BJ (cell line): ENCODE results near the gene SSR3. TPM values are rescaled to one million over a fixed set of nuclear protein-coding genes. Genes with fewer than 3 reads are reported as not detected.

Experiments
- CTCF ChIA-PET: fragments of 350-600 bp; formaldehyde crosslinking; extraction: SDS; loops from one replicate; lab custom pipeline; 2021; ENCODE audit warnings: antibody characterized with exemption, inconsistent platforms; lab: Yijun Ruan, JAX
- POLR2A ChIA-PET: fragments of 300-600 bp; sonication (Branson Sonifier 250); formaldehyde crosslinking; extraction: SDS; loops from one replicate; lab custom pipeline; 2021; ENCODE audit warnings: antibody characterized with exemption; lab: Charles Lee
- DNase-seq: peaks from one replicate; pipeline ENCODE4 v3.0.0-alpha.2; 2011; ENCODE audit warnings: low read depth
- H3K27me3 ChIP-seq: 2 replicates; pipeline ENCODE4 v1.6.0; 2011; ENCODE audit warnings: low read length; ENCODE audit not compliant: control insufficient read depth, insufficient read depth
- H3K36me3 ChIP-seq: 2 replicates; pipeline ENCODE4 v1.5.1; 2011; ENCODE audit warnings: low read length; ENCODE audit not compliant: control insufficient read depth, insufficient read depth
- H3K4me3 ChIP-seq: 2 replicates; pipeline ENCODE4 v1.5.1; 2011; ENCODE audit warnings: low read depth, mild to moderate bottlenecking, control low read depth, low read length
- CTCF ChIP-seq: IDR thresholded peaks from 2 replicates; pipeline ENCODE4 v1.5.1; 2011; ENCODE audit warnings: low read depth, mild to moderate bottlenecking, control low read depth, inconsistent platforms, low read length, moderate library complexity; ENCODE audit not compliant: insufficient read depth
- polyA plus RNA-seq: library from polyadenylated mRNA; depleted of rRNA; stranded (reverse); fragments of >200 nt; gene quantifications from 2 replicates; pipeline ENCODE4 v1.2.3, GENCODE V29; 2011

The SSR3 gene
- polyA plus RNA-seq, 1 experiment = 268 TPM

DNA sequence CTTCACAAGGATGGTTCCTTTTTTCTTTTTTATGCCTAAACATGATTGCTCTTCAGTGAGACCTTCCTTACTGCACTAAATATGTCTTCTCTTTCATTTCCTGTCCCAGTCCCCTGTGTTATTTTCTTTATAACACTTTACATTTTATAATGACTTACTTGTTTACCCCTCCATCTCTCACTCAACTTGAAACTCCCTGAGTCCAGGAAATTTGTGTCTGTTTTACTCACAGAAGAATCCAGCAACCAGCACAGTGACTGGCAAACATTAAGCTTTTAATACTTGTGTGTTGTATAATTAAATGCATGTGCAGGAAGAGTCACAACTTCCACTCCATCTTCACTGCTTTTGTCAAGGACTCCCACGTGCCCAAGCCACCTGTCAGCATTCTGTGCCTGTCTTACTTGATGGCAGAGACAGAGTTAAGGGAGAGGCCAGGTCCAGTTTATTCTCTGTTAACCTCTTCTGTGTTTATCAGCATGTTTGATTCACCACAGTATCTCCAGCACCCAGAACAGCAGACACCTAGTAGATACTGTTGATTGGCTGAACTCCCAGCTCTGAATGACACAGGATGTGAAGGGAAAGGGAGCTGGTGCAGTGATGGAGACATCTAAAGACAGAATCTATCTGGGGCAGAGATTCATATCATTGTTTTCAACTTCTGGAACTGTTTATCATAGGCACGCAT is 42.8 kb downstream of the SSR3 start:
- Histone ChIP-seq H3K4me3 (no peak overlapping the region), H3K36me3 (no peaks in the 10 kb centered on the region), H3K27me3 (peaks cover 3% of the 10 kb centered on the region)
- no peak for DNase-seq
- ChIA-PET CTCF (interaction anchor here (0.6 to 16.5 kb wide), 5 partner anchors 14 to 1079 kb away, joined by 3 to 197 read pairs (median 12); no protein-coding TSS in a partner anchor), POLR2A (no interaction called here)
- TF ChIP-seq CTCF = no peak

DNA sequence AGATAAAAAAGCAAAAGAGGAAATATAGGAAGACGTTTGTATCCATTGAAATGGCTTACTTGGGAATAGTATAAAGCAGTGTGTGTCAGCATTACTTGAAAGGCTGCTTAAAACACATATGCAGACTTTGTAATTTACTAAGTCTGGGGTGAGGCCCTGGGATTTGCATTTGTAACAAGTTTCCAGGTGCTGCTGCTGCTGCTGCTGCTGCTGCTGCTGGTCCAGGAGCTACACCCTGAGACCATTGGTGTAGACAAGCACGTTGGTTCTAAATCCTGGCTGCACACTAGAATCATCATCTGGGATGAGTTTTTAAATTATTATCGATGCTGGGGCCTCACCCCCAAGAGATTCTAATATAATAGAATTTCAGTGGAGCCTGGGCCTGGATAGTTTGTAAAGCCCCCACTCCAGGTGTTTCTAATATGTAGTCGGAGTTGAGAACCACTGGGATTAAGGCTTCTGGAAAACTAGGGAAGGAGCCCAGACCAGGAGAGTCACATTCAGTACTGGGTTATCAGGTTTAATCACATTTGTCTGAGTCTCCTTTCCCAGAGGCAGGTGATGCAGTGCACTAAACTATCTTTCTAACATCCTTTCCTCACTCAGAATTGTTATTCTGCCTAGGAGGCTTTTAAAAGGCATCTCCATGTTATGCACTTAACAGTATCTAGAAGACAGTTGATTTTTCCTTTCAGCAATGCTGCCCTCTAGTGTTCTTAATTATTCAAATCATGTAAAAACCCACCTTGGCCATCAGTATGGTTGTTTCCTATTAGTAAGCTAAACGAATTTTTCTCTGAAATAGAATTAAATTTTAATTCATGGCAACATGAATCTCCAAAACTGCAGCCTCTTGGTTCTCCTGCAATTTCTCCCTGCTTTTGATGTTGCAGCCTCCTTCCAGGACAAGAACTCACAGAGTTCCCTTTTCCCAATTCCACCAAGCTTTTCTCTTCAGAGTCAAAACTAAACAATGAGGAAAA is 45.4 kb downstream of the SSR3 start:
- Histone ChIP-seq H3K27me3 (peaks cover 3% of the 10 kb centered on the region), H3K4me3 (no peak overlapping the region), H3K36me3 (no peaks in the 10 kb centered on the region)
- ChIA-PET POLR2A (interaction anchor here (0.6 kb wide), 1 partner anchor 389 kb away, joined by 3 read pairs; no protein-coding TSS in a partner anchor), CTCF (interaction anchor here (0.5 to 16.5 kb wide), 26 partner anchors 8 to 628 kb away, joined by 3 to 197 read pairs (median 4); no protein-coding TSS in a partner anchor)
- no peak for DNase-seq
- TF ChIP-seq CTCF = peak; percentile 47

DNA sequence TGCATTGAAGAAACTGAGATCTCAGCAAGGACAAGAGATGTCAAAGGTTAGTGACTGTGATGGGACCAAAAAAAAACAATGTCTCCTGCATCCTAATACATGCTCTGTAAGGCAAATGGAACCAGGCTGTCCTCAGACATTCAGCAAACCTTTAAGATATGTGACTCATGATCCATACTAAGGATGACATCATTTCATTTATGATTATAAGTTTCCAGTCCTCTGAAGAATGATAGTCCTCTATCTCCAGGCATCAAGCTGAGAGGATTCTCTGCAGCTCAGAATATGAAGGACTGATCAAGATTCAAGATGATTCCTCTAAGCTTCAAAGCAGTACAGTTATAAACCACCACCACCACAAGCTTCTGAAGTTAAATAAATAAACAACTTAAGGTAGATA is 47.6 kb downstream of the SSR3 start:
- H3K27me3 ChIP-seq = peaks cover 3% of the 10 kb centered on the region
- no peak for TF ChIP-seq CTCF
- DNase-seq = no peak
- H3K4me3 ChIP-seq = no peak overlapping the region
- CTCF ChIA-PET = interaction anchor here (0.6 to 16.5 kb wide), 8 partner anchors 10 to 630 kb away, joined by 3 to 197 read pairs (median 8); no protein-coding TSS in a partner anchor
- H3K36me3 ChIP-seq = no peaks in the 10 kb centered on the region
- POLR2A ChIA-PET = no interaction called here

DNA sequence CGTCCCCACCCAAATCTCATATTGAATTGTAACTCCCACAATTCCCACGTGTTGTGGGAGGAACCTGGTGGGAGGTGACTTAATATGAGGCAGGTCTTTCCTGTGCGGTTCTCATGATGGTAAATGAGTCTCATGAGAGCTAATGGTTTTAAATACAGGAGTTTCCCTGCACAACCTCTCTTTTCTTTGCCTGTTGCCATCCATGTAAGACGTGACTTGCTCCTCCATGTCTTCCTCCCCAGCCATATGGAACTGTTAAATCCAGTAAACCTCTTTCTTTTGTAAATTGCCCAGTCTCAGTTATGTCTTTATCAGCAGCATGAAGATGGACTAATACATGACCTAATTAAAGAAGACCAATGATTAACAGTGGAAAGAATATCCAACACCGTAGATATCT is 56.6 kb downstream of the SSR3 start:
- H3K36me3 ChIP-seq = no peaks in the 10 kb centered on the region
- TF ChIP-seq CTCF = no peak
- ChIA-PET CTCF (interaction anchor here (0.6 to 2.5 kb wide), 3 partner anchors 12 to 348 kb away, joined by 3 to 12 read pairs (median 5); no protein-coding TSS in a partner anchor), POLR2A (no interaction called here)
- H3K27me3 ChIP-seq = no peaks in the 10 kb centered on the region
- no peak for DNase-seq
- no peak overlapping the region for H3K4me3 ChIP-seq

- H3K27me3 ChIP-seq = no peaks in the 10 kb centered on the region
- no peak overlapping the region for H3K4me3 ChIP-seq
- DNase-seq = no peak
- CTCF ChIA-PET = interaction anchor here (1.8 to 2.5 kb wide), 2 partner anchors 13 to 347 kb away, joined by 5 to 12 read pairs; no protein-coding TSS in a partner anchor
- POLR2A ChIA-PET = no interaction called here
- H3K36me3 ChIP-seq = no peaks in the 10 kb centered on the region
- no peak for TF ChIP-seq CTCF
Measured at GRCh38 chr3:156497326-156497725, 57.6 kb downstream of the SSR3 start.
